ENCODE measurements around the gene ITGA2B.
"Not testable (repeated sequence)": the region's sequence is repeated elsewhere in the genome, so short reads cannot be mapped to it uniquely, and the experiment has no call there.

ITGA2B gene

DNA sequence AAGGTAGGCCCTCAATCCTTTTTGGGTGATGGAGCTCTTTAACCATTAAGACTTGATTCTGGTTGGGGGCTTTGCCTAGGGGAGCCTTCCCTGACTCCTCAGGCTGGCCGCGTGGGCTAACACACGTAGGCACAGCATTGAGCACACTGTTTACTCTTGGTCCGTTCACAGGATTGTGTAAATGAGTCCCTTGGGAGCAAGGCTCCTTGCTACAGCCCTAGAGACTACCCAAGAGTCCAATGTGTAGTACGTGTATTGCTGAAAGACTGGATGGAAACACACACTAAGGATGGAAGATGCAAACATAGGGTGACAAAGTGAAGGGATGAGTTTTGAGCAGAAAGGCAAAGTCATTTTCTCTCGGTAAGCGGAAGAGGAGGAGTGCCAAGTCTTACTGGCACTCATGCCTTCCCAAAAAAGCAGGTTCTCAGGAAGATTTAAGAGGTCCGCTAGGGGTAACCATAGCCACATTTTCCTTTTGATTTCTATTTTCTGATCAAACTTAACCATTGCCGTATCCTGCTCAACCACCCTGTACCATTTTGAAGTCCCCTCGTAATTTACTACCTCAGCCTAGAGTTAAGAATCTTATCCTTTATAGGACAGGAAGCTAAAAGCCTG, 911 bp upstream of the ITGA2B start:
- DNase-seq: no peak

- DNase-seq: no peak
Observed at GRCh38 chr17:44389723-44390202, 314 bp upstream of the ITGA2B start.

DNA sequence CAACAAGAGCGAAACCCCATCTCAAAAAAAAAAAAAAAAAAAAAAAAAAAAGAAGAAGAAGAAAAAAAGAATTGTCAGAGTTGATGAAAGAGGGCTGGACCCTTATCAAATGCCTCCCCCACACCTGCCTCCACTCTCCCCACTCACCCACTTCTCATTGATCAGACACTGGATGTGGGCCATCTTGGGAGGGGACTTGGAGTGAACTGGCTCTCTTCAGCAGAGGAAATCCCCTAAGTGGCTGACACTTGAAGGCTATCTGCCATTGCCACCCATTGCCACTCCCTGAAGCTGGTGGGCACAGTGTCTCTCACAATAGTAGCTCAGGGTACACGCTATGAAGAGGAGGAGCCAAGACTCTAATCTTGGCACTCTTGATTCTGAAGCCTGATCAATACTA, 1.6 kb downstream of the ITGA2B start:
- DNase-seq: no peak

- DNase-seq: no peak
Observed at GRCh38 chr17:44386182-44386525, 3.3 kb downstream of the ITGA2B start.

- peak; percentile 79 to 84 for DNase-seq
Observed at GRCh38 chr17:44385287-44386181, 3.9 kb downstream of the ITGA2B start.

DNA sequence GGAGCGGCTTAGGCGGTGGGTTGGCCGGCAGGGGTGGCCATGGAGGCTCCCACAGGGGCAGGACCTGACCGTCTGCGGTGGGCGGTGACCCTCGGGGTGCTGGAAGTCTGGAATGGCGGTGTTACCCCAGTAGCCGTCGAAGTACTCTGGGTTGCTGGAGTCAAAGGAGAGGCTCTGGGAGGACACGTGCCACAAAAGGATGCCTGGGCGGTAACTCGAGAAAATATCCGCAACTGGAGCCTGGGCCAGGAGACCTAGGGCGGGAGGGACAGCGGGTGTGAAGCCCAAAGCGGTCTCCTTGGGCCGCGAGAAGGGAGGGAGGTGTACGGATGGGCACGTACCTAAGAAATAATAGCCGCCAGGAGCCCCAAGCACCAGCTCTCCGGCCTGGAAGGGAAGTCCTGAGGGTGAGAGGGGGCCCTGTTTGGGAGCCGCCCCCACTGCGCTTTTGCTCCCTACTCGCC, 4.6 kb downstream of the ITGA2B start:
- DNase-seq: no peak

DNA sequence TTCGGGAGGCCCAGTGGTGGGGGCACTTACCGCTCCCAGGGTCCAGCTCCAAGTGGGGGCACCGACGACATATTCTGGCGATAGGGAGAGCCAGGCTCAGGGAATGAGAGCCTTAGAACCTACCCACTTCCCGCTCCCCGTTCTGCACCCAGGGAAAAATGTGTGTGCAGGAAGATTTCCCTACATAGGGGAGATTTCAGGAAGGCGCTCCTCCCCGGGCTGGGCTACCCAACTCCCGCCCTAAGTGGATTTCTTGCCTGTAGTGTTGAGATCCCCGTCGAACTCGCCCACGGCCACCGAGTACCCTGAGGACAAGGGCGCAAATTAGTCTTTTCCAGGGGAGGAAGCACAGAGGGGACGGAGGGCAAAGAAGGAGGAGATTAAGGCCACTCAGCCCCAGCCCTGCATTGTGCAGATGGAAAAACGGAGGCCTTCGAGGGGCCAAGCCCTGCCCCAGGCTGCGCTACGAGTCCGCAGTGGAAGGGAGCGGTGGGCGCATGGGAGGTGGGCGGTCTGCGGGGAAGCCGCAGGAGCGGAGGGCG, 5.1 kb downstream of the ITGA2B start:
- DNase-seq: no peak

GRCh38 chr17:44383861-44384260, 5.6 kb downstream of the ITGA2B start:
- no peak for DNase-seq

GRCh38 chr17:44383363-44383762, 6.1 kb downstream of the ITGA2B start:
- no peak for DNase-seq

DNA sequence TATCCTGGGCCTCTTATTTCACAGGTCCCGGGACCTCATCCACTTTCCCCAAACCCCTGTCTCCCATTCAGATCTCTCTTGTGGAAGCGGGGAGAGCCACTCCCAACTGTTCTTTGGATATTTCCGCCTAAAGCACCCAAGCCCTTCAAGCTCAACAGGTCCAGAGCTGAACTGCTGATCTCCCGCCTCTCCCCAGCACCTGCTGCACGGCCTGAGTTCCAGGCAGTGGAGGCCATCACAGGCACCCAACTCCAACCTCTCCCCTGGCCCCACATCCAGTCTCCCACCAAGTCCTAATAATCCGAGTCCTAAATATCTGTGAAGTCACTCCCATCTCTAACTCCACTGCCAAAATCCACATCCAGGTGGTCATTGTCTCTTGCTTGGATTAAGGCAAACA, 6.5 kb downstream of the ITGA2B start:
- no peak for DNase-seq

- no peak for DNase-seq
Observed at GRCh38 chr17:44381810-44382305, 7.6 kb downstream of the ITGA2B start.

DNA sequence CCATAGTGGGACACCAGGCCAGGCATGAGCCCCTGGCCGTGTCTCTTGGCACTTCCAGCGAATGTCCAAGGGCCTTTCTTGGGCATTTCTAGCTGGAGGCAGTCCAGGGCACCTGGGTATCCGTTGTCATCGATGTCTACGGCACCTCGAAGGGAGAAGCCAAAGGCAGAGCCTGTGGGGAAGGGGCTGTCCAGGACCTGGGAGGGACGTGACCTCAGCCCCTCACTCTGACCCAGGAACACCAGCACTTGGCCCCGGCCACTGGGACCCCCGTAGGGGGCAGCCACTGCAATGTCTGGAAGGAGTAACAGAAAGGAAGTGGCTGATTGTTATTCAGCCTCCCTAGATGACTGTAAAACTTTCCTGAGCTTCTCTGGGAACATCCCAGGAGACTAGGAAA, 8.7 kb downstream of the ITGA2B start:
- no peak for DNase-seq

GRCh38 chr17:44379887-44380286, 9.6 kb downstream of the ITGA2B start:
- no peak for DNase-seq

DNA sequence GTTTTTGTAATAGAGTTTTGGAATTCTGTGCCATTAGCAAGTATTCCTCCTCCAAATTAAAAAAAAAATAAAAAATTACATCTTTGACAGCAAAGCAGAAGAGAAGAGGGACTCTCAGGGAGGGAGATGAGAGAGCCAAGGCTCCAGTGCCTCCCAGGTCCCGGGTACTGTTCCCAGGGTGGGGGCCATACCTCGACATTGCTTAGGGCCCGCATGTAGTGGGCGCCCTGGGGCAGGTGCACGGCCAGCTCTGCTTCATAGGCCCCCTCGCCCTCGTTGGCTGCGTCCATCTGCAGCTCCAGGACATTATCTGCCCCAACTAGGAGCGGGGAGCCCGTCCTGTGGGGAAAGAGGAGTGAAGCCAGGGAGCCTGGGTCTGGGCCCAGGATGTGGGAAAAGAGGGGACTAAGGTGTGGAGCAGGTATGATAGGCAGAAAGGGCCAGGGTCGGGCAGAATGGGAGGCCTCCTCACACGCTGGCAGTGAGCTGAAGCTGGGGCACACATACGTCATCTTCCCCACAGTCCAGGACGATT, 11.2 kb downstream of the ITGA2B start:
- no peak for DNase-seq

GRCh38 chr17:44376779-44377178, 12.7 kb downstream of the ITGA2B start:
- DNase-seq: no peak

GRCh38 chr17:44376124-44376523, 13.3 kb downstream of the ITGA2B start:
- DNase-seq: no peak

DNA sequence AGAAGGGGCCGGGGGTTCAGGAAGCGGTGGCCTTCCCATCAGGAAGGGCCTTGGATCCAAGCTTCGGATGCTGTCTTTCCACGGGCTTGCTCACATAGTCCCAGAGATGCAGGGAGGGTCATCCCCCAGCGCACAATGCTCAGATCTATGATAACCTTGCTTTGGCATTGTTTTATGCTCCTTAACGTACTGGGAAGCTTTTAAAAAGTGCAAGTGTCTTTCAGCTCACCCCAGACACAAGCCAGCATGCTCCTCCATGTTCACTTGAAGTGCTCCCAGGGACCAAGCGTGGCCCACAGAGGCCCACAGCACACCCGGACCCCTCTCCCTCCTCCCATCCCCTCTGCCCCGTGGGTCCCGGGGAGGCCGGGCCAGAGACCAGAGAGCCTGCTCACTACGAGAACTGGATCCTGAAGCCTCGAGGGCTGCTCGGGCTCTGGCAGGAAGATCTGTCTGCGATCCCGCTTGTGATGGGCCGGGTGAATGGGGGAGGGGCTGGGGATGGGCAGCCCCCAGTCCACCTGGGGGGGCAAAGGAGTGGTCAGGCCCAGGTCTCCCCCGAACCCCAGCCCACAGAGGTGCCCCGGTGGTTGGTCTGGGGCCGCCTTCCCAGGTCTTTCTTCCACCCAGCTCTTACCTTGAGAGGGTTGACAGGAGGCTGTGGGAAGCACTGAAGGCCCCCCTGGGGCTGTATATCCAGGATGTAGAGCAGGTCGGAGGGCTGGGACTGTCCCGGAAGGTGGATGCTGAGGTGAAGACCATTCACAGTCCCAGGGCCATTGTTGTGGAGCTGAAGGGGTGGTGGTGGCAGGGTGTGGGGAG, 14.0 kb downstream of the ITGA2B start:
- DNase-seq: no peak

DNA sequence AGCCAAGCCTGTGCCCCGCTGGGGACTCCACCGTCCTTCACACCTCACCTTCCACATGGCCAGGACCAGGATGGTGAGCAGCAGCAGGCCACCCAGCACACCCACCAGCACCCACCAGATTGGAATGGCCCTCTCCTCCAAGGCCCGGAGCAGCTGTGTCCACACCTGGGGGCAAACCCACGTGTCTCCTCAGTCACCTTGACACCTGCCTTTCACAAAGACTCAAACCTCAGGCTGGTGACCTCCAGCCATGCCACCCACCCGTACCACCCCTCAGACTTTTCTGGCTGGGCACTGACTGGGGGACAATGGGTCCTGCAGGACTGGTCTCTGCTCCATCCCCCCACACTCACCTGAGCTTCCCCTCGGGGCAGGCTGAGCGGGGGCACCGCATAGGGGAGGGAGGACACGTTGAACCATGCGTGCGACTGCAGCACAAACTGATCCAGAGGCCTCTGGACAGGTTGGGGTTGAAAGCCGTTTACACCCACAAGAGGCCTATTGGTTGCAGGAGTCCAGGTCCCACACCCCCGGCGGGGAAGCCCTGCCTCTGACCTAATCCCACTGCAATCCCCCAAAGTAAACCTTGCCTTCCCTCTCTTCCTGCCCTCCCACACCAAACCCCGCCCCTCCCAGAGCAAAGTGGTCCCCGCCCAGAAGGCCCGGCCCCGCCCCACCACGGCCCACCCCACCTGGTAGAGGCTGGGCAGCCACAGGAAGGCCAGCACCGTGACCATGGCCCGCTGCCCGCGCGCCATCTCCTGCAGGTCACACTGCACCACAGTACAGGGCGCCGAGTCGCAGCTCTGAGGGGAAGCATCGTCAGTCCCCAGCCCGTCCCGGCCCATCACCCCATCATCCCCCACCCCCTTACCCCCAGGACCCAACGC, 14.9 kb downstream of the ITGA2B start:
- DNase-seq: no peak

- no peak for DNase-seq
Observed at GRCh38 chr17:44372036-44372435, 17.4 kb downstream of the ITGA2B start.

DNA sequence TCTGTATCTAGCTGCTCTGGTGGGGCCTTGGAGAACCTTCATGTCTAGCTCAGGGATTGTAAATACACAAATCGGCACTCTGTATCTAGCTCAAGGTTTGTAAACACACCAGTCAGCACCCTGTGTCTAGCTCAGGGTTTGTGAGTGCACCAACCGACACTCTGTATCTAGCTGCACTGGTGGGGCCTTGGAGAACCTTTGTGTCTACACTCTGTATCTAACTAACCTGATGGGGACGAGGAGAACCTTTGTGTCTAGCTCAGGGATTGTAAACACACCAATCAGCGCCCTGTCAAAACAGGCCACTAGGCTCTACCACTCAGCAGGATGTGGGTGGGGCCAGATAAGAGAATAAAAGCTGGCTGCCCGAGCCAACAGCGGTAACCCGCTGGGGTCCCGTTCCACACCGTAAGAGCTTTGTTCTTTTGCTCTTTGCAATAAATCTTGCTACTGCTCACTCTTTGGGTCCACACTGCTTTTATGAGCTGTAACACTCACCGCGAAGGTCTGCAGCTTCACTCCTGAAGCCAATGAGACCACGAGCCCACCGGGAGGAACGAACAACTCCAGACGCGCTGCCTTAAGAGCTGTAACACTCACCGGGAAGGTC, 19.9 kb downstream of the ITGA2B start:
- not testable (repeated sequence) for DNase-seq
